Liver (tissue), 9 donors: ENCODE results near the gene TSPEAR. TPM values are rescaled to one million over a fixed set of nuclear protein-coding genes. Genes with fewer than 3 reads are reported as not detected.
A peak's percentile ranks its signal among the peaks of the same experiment; 100 is the strongest.

Experiments used
- DNase-seq: peaks from one replicate; pipeline ENCODE4 v3.0.0-alpha.2; 2017; ENCODE audit warnings: low spot score
- H3K27ac ChIP-seq, 2 donors: one replicate each; pipeline ENCODE4 v1.7.0; 2013; ENCODE audit warnings: inconsistent platforms in 2 of 2, low read length in 2 of 2, control low read depth in 1 of 2, low read depth in 1 of 2, mild to moderate bottlenecking in 1 of 2
- H3K27me3 ChIP-seq, 4 donors: one replicate each; pipeline versions ENCODE4 v1.6.1 to v1.7.0; 2013; ENCODE audit warnings: low read length in 3 of 4, inconsistent platforms in 1 of 4, mild to moderate bottlenecking in 1 of 4, moderate library complexity in 1 of 4; ENCODE audit not compliant: control insufficient read depth in 4 of 4, insufficient read depth in 4 of 4
- H3K36me3 ChIP-seq, 4 donors: one replicate each; pipeline versions ENCODE4 v1.6.1 to v1.7.0; 2013; ENCODE audit warnings: low read length in 3 of 4, mild to moderate bottlenecking in 3 of 4, low read depth in 1 of 4, moderate library complexity in 1 of 4; ENCODE audit not compliant: control insufficient read depth in 4 of 4, insufficient read depth in 3 of 4
- H3K4me1 ChIP-seq, 4 donors: one replicate each; pipeline versions ENCODE4 v1.6.1 to v1.7.0; 2013; ENCODE audit warnings: low read length in 3 of 4, mild to moderate bottlenecking in 3 of 4, moderate library complexity in 1 of 4; ENCODE audit not compliant: control insufficient read depth in 4 of 4, insufficient read depth in 4 of 4
- H3K4me3 ChIP-seq, 3 donors: one replicate each; pipeline versions ENCODE4 v1.6.1 to v1.7.0; 2013; ENCODE audit warnings: low read length in 3 of 3, control low read depth in 1 of 3, low read depth in 1 of 3, mild to moderate bottlenecking in 1 of 3
- H3K9ac ChIP-seq, 2 donors: one replicate each; pipeline ENCODE4 v1.7.0; 2013; ENCODE audit warnings: low read length in 2 of 2, mild to moderate bottlenecking in 2 of 2, moderate library complexity in 2 of 2, control low read depth in 1 of 2, low read depth in 1 of 2
- H3K9me3 ChIP-seq, 4 donors: one replicate each; pipeline versions ENCODE4 v1.6.1 to v1.7.0; 2013; ENCODE audit warnings: low read length in 3 of 4; ENCODE audit not compliant: control insufficient read depth in 4 of 4
- ATF3 ChIP-seq: IDR thresholded peaks from 2 replicates; pipeline ENCODE4 v1.6.1; 2016; ENCODE audit warnings: antibody characterized with exemption
- CTCF ChIP-seq: fragments of 150-350 bp; IDR thresholded peaks from 2 replicates; pipeline ENCODE4 v1.5.1; 2017; ENCODE audit warnings: improper control_type of control experiment, low read depth, low read length; ENCODE audit not compliant: missing input control
- EGR1 ChIP-seq, 2 donors: IDR thresholded peaks; 2 replicates each; pipeline ENCODE4 v1.6.1; 2016 to 2018; ENCODE audit warnings: antibody characterized with exemption in 2 of 2, low read depth in 2 of 2
- FOXA1 ChIP-seq: IDR thresholded peaks from 2 replicates; pipeline ENCODE4 v1.6.1; 2016; ENCODE audit warnings: antibody characterized with exemption
- FOXA2 ChIP-seq: IDR thresholded peaks from 2 replicates; pipeline ENCODE4 v1.6.1; 2016; ENCODE audit warnings: antibody characterized with exemption
- GABPA ChIP-seq, 2 donors: IDR thresholded peaks in 1 of 2; conservative IDR thresholded peaks in 1 of 2; 2 replicates each; pipeline ENCODE4 v1.6.1; 2016; ENCODE audit warnings: antibody characterized with exemption in 2 of 2, mild to moderate bottlenecking in 1 of 2, moderate library complexity in 1 of 2
- HNF4A ChIP-seq, 2 donors: conservative IDR thresholded peaks; 2 replicates each; pipeline ENCODE4 v1.6.1; 2016; ENCODE audit warnings: antibody characterized with exemption in 2 of 2, mild to moderate bottlenecking in 2 of 2
- HNF4G ChIP-seq: IDR thresholded peaks from 2 replicates; pipeline ENCODE4 v1.6.1; 2016; ENCODE audit warnings: antibody characterized with exemption
- JUND ChIP-seq, 2 donors: IDR thresholded peaks; 2 replicates each; pipeline ENCODE4 v1.6.1; 2016; ENCODE audit warnings: antibody characterized with exemption in 2 of 2
- MAX ChIP-seq: IDR thresholded peaks from 2 replicates; pipeline ENCODE4 v1.6.1; 2016; ENCODE audit warnings: antibody characterized with exemption
- NR2F2 ChIP-seq: IDR thresholded peaks from 2 replicates; pipeline ENCODE4 v1.6.1; 2016; ENCODE audit warnings: antibody characterized with exemption
- RAD21 ChIP-seq, 2 donors: IDR thresholded peaks; 2 replicates each; pipeline ENCODE4 v1.6.1; 2016; ENCODE audit warnings: antibody characterized with exemption in 2 of 2, mild to moderate bottlenecking in 2 of 2
- REST ChIP-seq: IDR thresholded peaks from 2 replicates; pipeline ENCODE4 v1.6.1; 2016; ENCODE audit warnings: antibody characterized with exemption, mild to moderate bottlenecking
- RXRA ChIP-seq, 2 donors: IDR thresholded peaks; 2 replicates each; pipeline ENCODE4 v1.6.1; 2017 to 2018; ENCODE audit warnings: antibody characterized with exemption in 2 of 2, mild to moderate bottlenecking in 1 of 2
- SP1 ChIP-seq: IDR thresholded peaks from 2 replicates; pipeline ENCODE4 v1.6.1; 2018; ENCODE audit warnings: antibody characterized with exemption, mild to moderate bottlenecking
- TAF1 ChIP-seq: conservative IDR thresholded peaks from 2 replicates; pipeline ENCODE4 v1.6.1; 2016; ENCODE audit warnings: antibody characterized with exemption, mild to moderate bottlenecking
- YY1 ChIP-seq: IDR thresholded peaks from 2 replicates; pipeline ENCODE4 v1.6.1; 2016; ENCODE audit warnings: antibody characterized with exemption, mild to moderate bottlenecking
- WGBS: extraction: QIAGEN DNeasy Blood & Tissue Kit; methylation state at CpG from one replicate; pipeline ENCODE4 v1.1.7; 2013; 5-methylcytosine and 5-hydroxymethylcytosine counted together
- polyA plus RNA-seq, 2 donors: library from polyadenylated mRNA; stranded (reverse) in 1 of 2; unstranded in 1 of 2; fragments of 200-250 nt in 1 of 2; fragments of >200 nt in 1 of 2; fragmentation: Nextera tagmentation in 1 of 2; extraction: Ambion mirVana in 1 of 2; gene quantifications; one replicate each; pipeline versions ENCODE4 v1.2.1 to v1.2.3, GENCODE V29; 2013 to 2015
- total RNA-seq, 2 donors: library from RNA; depleted of rRNA; stranded (reverse); fragments of >200 nt; gene quantifications; one replicate each; pipeline ENCODE4 v1.2.3, GENCODE V29; 2014
- TF ChIP-seq, protein P1 (sequence below): IDR thresholded peaks from 2 replicates; pipeline ENCODE4 v1.6.1; 2016; ENCODE audit warnings: antibody characterized with exemption
- donor health status: healthy.
- donor health status: healthy.
- donor health status: healthy.
- donor health status: healthy.
- donor health status: healthy.

TSPEAR gene
- total and polyA plus RNA-seq, 4 donors, result under 0.01 to 0.14 (median 0.01) TPM; not detected in 1

- TF ChIP-seq RXRA (IDR thresholded peaks at IDR 0.05), result no peak
- Histone ChIP-seq H3K9ac (no peak overlapping the region), H3K36me3 (no peaks in the 10 kb centered on the region), H3K4me1 (peaks cover 0 to 7% (median 3%) of the 10 kb centered on the region in 4 donors), H3K4me3 (no peak overlapping the region), H3K27me3 (no peaks in the 10 kb centered on the region), H3K27ac (no peak overlapping the region), H3K9me3 (peaks cover 0 to 7% (median 1%) of the 10 kb centered on the region in 4 donors)
- WGBS, result 91% methylated on average over 15 of the region's 15 CpGs
- peak; percentile 10 for DNase-seq
Observed at GRCh38 chr21:44572959-44573583, 138.3 kb downstream of the TSPEAR start.

DNA sequence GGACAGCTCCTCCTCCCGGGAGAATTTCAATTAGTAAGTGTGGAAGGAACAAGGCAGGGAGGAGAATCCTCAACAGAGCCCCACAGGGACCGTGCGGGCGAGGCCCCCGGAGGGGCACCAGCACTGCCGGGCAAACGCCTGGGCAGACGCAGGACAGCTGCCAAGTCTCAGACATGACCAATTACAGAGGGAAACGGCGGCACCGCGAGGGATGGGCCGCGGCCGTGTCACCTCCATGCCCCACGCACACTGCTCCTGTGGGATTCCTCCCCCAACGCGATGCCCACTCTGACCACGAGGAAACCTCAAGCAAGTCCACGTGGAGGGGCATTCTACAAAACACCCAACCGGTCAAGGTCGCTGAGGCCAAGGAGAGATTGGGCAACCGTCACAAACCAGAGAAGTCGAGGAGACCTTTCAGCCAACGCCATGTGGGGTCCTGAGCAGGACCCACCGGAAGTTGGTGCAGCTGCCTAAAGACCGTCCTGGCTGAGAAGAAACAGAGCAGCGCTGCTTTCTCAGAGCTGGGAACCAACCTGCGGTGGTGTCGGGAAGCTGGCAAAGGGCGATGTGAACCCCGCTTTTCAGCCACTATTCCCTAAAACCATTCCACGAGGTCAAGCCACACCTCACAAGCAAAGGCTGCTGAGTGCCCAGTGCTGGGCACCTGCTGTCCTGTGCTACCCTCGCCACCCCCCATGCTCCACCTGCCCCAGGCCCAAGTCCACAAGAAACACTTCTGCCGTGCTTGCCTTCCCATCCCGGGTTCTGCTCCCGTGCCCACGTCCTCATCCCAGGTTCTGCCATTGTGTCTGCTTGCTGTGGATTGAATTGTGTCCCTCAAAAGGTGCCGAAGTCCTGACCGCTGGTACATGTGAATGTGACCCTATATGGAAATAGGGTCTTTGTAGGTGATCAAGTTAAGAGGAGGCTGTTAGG, 139.3 kb downstream of the TSPEAR start:
- H3K27me3 ChIP-seq, result no peaks in the 10 kb centered on the region
- H3K9ac ChIP-seq, result no peak overlapping the region
- DNase-seq, result peak; percentile 26
- H3K4me1 ChIP-seq, result peaks cover 0 to 7% (median 3%) of the 10 kb centered on the region in 4 donors
- TF ChIP-seq YY1, result no peak
- TF ChIP-seq MAX, result no peak
- no peak for TF ChIP-seq HNF4G
- no peak for TF ChIP-seq TAF1
- no peak for TF ChIP-seq HNF4A (conservative IDR thresholded peaks at IDR 0.05)
- no peak for TF ChIP-seq RXRA (IDR thresholded peaks at IDR 0.05)
- TF ChIP-seq REST, result no peak
- TF ChIP-seq CTCF, result no peak
- TF ChIP-seq NR2F2, result no peak
- TF ChIP-seq FOXA1, result no peak
- TF ChIP-seq RAD21 (IDR thresholded peaks at IDR 0.05), result no peak
- TF ChIP-seq SP1, result no peak
- no peak for TF ChIP-seq FOXA2
- no peak for TF ChIP-seq EGR1 (IDR thresholded peaks at IDR 0.05; ENCODE audit: low read depth in 2 of 2)
- no peak for TF ChIP-seq JUND (IDR thresholded peaks at IDR 0.05)
- TF ChIP-seq, protein P1, sequence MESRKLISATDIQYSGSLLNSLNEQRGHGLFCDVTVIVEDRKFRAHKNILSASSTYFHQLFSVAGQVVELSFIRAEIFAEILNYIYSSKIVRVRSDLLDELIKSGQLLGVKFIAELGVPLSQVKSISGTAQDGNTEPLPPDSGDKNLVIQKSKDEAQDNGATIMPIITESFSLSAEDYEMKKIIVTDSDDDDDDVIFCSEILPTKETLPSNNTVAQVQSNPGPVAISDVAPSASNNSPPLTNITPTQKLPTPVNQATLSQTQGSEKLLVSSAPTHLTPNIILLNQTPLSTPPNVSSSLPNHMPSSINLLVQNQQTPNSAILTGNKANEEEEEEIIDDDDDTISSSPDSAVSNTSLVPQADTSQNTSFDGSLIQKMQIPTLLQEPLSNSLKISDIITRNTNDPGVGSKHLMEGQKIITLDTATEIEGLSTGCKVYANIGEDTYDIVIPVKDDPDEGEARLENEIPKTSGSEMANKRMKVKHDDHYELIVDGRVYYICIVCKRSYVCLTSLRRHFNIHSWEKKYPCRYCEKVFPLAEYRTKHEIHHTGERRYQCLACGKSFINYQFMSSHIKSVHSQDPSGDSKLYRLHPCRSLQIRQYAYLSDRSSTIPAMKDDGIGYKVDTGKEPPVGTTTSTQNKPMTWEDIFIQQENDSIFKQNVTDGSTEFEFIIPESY, result no peak
- TF ChIP-seq ATF3, result no peak
- no peak for TF ChIP-seq GABPA (IDR thresholded peaks at IDR 0.05 in 1 of 2, conservative IDR thresholded peaks at IDR 0.05 in 1 of 2)
- 95% methylated on average over 40 of the region's 40 CpGs for WGBS
- H3K27ac ChIP-seq, result no peak overlapping the region
- no peaks in the 10 kb centered on the region for H3K36me3 ChIP-seq
- no peak overlapping the region for H3K4me3 ChIP-seq
- H3K9me3 ChIP-seq, result peaks cover 0 to 4% (median 1%) of the 10 kb centered on the region in 4 donors
